GM23338 (cell line): ENCODE results near the gene SLC25A47. TPM values are rescaled to one million over a fixed set of nuclear protein-coding genes. Genes with fewer than 3 reads are reported as not detected.

Source experiments
- ATAC-seq: fragments of 200-7000 bp; cut with Tn5 transposase; 3 replicates; pipeline ENCODE4 v1.9.1; 2020
- DNase-seq: peaks from one replicate; pipeline ENCODE4 v3.0.0-alpha.2; 2015; ENCODE audit warnings: low spot score
- H2AFZ ChIP-seq: fragments of 200-600 bp; sonication (generic); 2 replicates; pipeline ENCODE4 v1.8.0; 2016; ENCODE audit warnings: antibody characterized with exemption, mild to moderate bottlenecking, moderate library complexity
- H3F3A ChIP-seq: fragments of 200-600 bp; sonication (generic); replicated peaks from 2 replicates; pipeline ENCODE4 v1.8.0; 2017; ENCODE audit warnings: antibody characterized with exemption, mixed run types, low read depth
- H3K27ac ChIP-seq: fragments of 200-600 bp; sonication (generic); 2 replicates; pipeline ENCODE4 v1.6.1; 2016; ENCODE audit warnings: low read depth
- H3K27me3 ChIP-seq: fragments of 200-600 bp; sonication (generic); 2 replicates; pipeline ENCODE4 v1.8.0; 2016; ENCODE audit warnings: mild to moderate bottlenecking, mixed run types, moderate library complexity; ENCODE audit not compliant: insufficient read depth
- H3K36me3 ChIP-seq: fragments of 200-600 bp; sonication (generic); 2 replicates; pipeline ENCODE4 v1.8.0; 2016; ENCODE audit warnings: mild to moderate bottlenecking; ENCODE audit not compliant: insufficient read depth
- H3K4me1 ChIP-seq: fragments of 200-600 bp; sonication (generic); 2 replicates; pipeline ENCODE4 v1.8.0; 2016; ENCODE audit warnings: mild to moderate bottlenecking, moderate library complexity; ENCODE audit not compliant: insufficient read depth
- H3K4me2 ChIP-seq: fragments of 200-600 bp; sonication (generic); 2 replicates; pipeline ENCODE4 v1.7.1; 2017; ENCODE audit warnings: mixed run types
- H3K4me3 ChIP-seq: fragments of 200-600 bp; sonication (generic); 2 replicates; pipeline ENCODE4 v1.6.1; 2016; ENCODE audit warnings: mixed run types
- H3K79me2 ChIP-seq: fragments of 200-600 bp; sonication (generic); replicated peaks from 2 replicates; pipeline ENCODE4 v1.8.0; 2017; ENCODE audit warnings: mild to moderate bottlenecking; ENCODE audit not compliant: insufficient read depth
- H3K9me2 ChIP-seq: fragments of 200-600 bp; sonication (generic); 2 replicates; pipeline ENCODE4 v1.8.0; 2017; ENCODE audit not compliant: insufficient read depth
- H4K20me1 ChIP-seq: fragments of 200-600 bp; sonication (generic); replicated peaks from 2 replicates; pipeline ENCODE4 v1.8.0; 2017; ENCODE audit warnings: mild to moderate bottlenecking; ENCODE audit not compliant: insufficient read depth
- H3K27ac Mint-ChIP-seq: 2 replicates; pipeline ENCODE4 v1.8.0; 2020; ENCODE audit warnings: inconsistent platforms, mild to moderate bottlenecking, moderate library complexity, mixed read lengths
- H3K27me3 Mint-ChIP-seq: 3 replicates; pipeline ENCODE4 v1.8.0; 2022; ENCODE audit warnings: low read depth, mild to moderate bottlenecking, moderate library complexity, mixed read lengths, inconsistent platforms; ENCODE audit not compliant: insufficient read depth, poor library complexity
- H3K36me3 Mint-ChIP-seq: 3 replicates; pipeline ENCODE4 v1.8.0; 2021; ENCODE audit warnings: low read depth, mild to moderate bottlenecking, inconsistent platforms, moderate library complexity, mixed read lengths
- H3K4me1 Mint-ChIP-seq: 3 replicates; pipeline ENCODE4 v1.8.0; 2020; ENCODE audit warnings: mild to moderate bottlenecking, inconsistent platforms, mixed read lengths
- H3K4me3 Mint-ChIP-seq: 3 replicates; pipeline ENCODE4 v1.8.0; 2021; ENCODE audit warnings: moderate library complexity, mild to moderate bottlenecking, inconsistent platforms, mixed read lengths
- H3K9me3 Mint-ChIP-seq: 3 replicates; pipeline ENCODE4 v1.8.0; 2020; ENCODE audit warnings: moderate library complexity, mild to moderate bottlenecking, inconsistent platforms, mixed read lengths
- CREB1 ChIP-seq: fragments of 250-450 bp; sonication (Bioruptor Pico); IDR thresholded peaks from 2 replicates; pipeline ENCODE4 v1.5.0; 2020; ENCODE audit warnings: low read depth, mild to moderate bottlenecking, moderate library complexity
- EZH2 ChIP-seq: fragments of 200-600 bp; sonication (generic); IDR thresholded peaks from one replicate; pipeline ENCODE4 v1.8.0; 2017; ENCODE audit warnings: antibody characterized with exemption, mild to moderate bottlenecking, low read depth; ENCODE audit not compliant: unreplicated experiment
- EZH2phosphoT487 ChIP-seq: fragments of 200-600 bp; sonication (generic); IDR thresholded peaks from one replicate; pipeline ENCODE4 v1.8.1; 2018; ENCODE audit warnings: antibody characterized with exemption; ENCODE audit not compliant: unreplicated experiment
- JUNB ChIP-seq: IDR thresholded peaks from one replicate; pipeline ENCODE4 v1.6.1; 2016; ENCODE audit warnings: antibody characterized with exemption; ENCODE audit not compliant: unreplicated experiment
- NANOG ChIP-seq: IDR thresholded peaks from 2 replicates; pipeline ENCODE4 v1.6.1; 2016; ENCODE audit warnings: antibody characterized with exemption, borderline replicate concordance
- POLR2AphosphoS5 ChIP-seq: IDR thresholded peaks from 2 replicates; pipeline ENCODE4 v1.6.1; 2016; ENCODE audit warnings: antibody characterized with exemption, low read depth
- STAT1 ChIP-seq: IDR thresholded peaks from one replicate; pipeline ENCODE4 v1.6.1; 2016; ENCODE audit warnings: antibody characterized with exemption; ENCODE audit not compliant: unreplicated experiment
- ZNF114 ChIP-seq: fragments of 250-450 bp; sonication (Bioruptor Pico); IDR thresholded peaks from 2 replicates; pipeline ENCODE4 v1.5.0; 2020; ENCODE audit warnings: mild to moderate bottlenecking, moderate library complexity
- ZNF331 ChIP-seq: fragments of 250-450 bp; sonication (Bioruptor Pico); IDR thresholded peaks from 2 replicates; pipeline ENCODE4 v1.5.0; 2020; ENCODE audit warnings: low read depth, mild to moderate bottlenecking, moderate library complexity
- ZNF462 ChIP-seq: fragments of 250-450 bp; sonication (Bioruptor Pico); IDR thresholded peaks from 2 replicates; pipeline ENCODE4 v1.5.0; 2020; ENCODE audit warnings: mild to moderate bottlenecking, moderate library complexity
- polyA plus RNA-seq: library from polyadenylated mRNA; unstranded; fragments of >200 nt; fragmentation: Nextera tagmentation; extraction: Ambion mirVana; gene quantifications from 2 replicates; pipeline ENCODE4 v1.2.1, GENCODE V29; 2016
- total RNA-seq: library from RNA; depleted of rRNA; stranded (reverse); fragments of >200 nt; shearing (Covaris generic); gene quantifications from 2 replicates; pipeline ENCODE4 v1.2.3, GENCODE V29; 2014
- TF ChIP-seq, protein P1 (sequence below), 2 experiments: fragments of 200-600 bp in 1 of 2; sonication (generic) in 1 of 2; conservative IDR thresholded peaks; 2 replicates each; pipeline versions ENCODE4 v1.5.1 to v1.6.1; 2016 to 2017; ENCODE audit warnings: antibody characterized with exemption in 2 of 2, low read depth in 2 of 2, mild to moderate bottlenecking in 2 of 2, moderate library complexity in 1 of 2
- TF ChIP-seq, protein P2 (sequence below): IDR thresholded peaks from 2 replicates; pipeline ENCODE4 v1.6.1; 2016; ENCODE audit warnings: antibody characterized with exemption
- TF ChIP-seq, protein P3 (sequence below): IDR thresholded peaks from one replicate; pipeline ENCODE4 v1.6.1; 2018; ENCODE audit warnings: antibody characterized with exemption; ENCODE audit not compliant: unreplicated experiment

Gene SLC25A47
- total and polyA plus RNA-seq, 2 experiments from 2014 or later: not detected

GRCh38 chr14:100325231-100325632 is 2.1 kb downstream of the SLC25A47 start:
- Mint-ChIP-seq H3K4me1 (peaks cover 3% of the 10 kb centered on the region; the same call in 2 of the 3 replicates), H3K27me3 (peaks cover 9% of the 10 kb centered on the region), H3K36me3 (no peaks in the 10 kb centered on the region), H3K27ac (no peak overlapping the region), H3K4me3 (no peak overlapping the region), H3K9me3 (no peaks in the 10 kb centered on the region)
- Histone ChIP-seq H3F3A (no peaks in the 10 kb centered on the region), H3K79me2 (no peaks in the 10 kb centered on the region), H3K4me2 (no peak overlapping the region), H3K27ac (no peak overlapping the region), H2AFZ (no peak overlapping the region), H4K20me1 (no peaks in the 10 kb centered on the region), H3K9me2 (no peaks in the 10 kb centered on the region), H3K36me3 (no peaks in the 10 kb centered on the region), H3K4me1 (no peaks in the 10 kb centered on the region), H3K27me3 (no peaks in the 10 kb centered on the region), H3K4me3 (no peak overlapping the region)
- DNase-seq (no peak), ATAC-seq (no peak)
- TF ChIP-seq POLR2AphosphoS5 (no peak), EZH2 (no peak), ZNF114 (CRISPR knock-in tag) (no peak), ZNF331 (CRISPR knock-in tag) (no peak), JUNB (no peak), ZNF462 (no peak), CREB1 (CRISPR knock-in tag) (no peak), NANOG (no peak), STAT1 (no peak), EZH2phosphoT487 (no peak)
- TF ChIP-seq, protein P1, sequence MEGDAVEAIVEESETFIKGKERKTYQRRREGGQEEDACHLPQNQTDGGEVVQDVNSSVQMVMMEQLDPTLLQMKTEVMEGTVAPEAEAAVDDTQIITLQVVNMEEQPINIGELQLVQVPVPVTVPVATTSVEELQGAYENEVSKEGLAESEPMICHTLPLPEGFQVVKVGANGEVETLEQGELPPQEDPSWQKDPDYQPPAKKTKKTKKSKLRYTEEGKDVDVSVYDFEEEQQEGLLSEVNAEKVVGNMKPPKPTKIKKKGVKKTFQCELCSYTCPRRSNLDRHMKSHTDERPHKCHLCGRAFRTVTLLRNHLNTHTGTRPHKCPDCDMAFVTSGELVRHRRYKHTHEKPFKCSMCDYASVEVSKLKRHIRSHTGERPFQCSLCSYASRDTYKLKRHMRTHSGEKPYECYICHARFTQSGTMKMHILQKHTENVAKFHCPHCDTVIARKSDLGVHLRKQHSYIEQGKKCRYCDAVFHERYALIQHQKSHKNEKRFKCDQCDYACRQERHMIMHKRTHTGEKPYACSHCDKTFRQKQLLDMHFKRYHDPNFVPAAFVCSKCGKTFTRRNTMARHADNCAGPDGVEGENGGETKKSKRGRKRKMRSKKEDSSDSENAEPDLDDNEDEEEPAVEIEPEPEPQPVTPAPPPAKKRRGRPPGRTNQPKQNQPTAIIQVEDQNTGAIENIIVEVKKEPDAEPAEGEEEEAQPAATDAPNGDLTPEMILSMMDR (conservative IDR thresholded peaks at IDR 0.05; ENCODE audit: low read depth in 2 of 2): no peak
- TF ChIP-seq, protein P2, sequence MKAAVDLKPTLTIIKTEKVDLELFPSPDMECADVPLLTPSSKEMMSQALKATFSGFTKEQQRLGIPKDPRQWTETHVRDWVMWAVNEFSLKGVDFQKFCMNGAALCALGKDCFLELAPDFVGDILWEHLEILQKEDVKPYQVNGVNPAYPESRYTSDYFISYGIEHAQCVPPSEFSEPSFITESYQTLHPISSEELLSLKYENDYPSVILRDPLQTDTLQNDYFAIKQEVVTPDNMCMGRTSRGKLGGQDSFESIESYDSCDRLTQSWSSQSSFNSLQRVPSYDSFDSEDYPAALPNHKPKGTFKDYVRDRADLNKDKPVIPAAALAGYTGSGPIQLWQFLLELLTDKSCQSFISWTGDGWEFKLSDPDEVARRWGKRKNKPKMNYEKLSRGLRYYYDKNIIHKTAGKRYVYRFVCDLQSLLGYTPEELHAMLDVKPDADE: no peak
- TF ChIP-seq, protein P3, sequence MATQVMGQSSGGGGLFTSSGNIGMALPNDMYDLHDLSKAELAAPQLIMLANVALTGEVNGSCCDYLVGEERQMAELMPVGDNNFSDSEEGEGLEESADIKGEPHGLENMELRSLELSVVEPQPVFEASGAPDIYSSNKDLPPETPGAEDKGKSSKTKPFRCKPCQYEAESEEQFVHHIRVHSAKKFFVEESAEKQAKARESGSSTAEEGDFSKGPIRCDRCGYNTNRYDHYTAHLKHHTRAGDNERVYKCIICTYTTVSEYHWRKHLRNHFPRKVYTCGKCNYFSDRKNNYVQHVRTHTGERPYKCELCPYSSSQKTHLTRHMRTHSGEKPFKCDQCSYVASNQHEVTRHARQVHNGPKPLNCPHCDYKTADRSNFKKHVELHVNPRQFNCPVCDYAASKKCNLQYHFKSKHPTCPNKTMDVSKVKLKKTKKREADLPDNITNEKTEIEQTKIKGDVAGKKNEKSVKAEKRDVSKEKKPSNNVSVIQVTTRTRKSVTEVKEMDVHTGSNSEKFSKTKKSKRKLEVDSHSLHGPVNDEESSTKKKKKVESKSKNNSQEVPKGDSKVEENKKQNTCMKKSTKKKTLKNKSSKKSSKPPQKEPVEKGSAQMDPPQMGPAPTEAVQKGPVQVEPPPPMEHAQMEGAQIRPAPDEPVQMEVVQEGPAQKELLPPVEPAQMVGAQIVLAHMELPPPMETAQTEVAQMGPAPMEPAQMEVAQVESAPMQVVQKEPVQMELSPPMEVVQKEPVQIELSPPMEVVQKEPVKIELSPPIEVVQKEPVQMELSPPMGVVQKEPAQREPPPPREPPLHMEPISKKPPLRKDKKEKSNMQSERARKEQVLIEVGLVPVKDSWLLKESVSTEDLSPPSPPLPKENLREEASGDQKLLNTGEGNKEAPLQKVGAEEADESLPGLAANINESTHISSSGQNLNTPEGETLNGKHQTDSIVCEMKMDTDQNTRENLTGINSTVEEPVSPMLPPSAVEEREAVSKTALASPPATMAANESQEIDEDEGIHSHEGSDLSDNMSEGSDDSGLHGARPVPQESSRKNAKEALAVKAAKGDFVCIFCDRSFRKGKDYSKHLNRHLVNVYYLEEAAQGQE: no peak
